HepG2 (cell line): ENCODE results near the gene FBRSL1. TPM values are rescaled to one million over a fixed set of nuclear protein-coding genes. Genes with fewer than 3 reads are reported as not detected.

ENCODE experiments used
- ATAC-seq: fragments of 200-7000 bp; cut with Tn5 transposase; 3 replicates; pipeline ENCODE4 v1.9.1; 2020; ENCODE audit warnings: mild to moderate bottlenecking, moderate library complexity
- BruUV-seq: library from RNA; stranded (reverse); fragments of 400-500 nt; replicated peaks from 2 replicates; lab custom pipeline; 2021; lab: Mats Ljungman, UMichigan
- CTCF ChIA-PET: fragments of 300-600 bp; formaldehyde crosslinking; extraction: SDS; loops from one replicate; lab custom pipeline; 2021; ENCODE audit warnings: low total read pairs, inconsistent platforms, low intra/inter-chr PET ratio; lab: Yijun Ruan, JAX
- POLR2A ChIA-PET: fragments of 350-600 bp; sonication (Branson Sonifier 250); formaldehyde crosslinking; loops from one replicate; lab custom pipeline; 2020; ENCODE audit warnings: antibody characterized with exemption, inconsistent platforms; lab: Yijun Ruan, JAX
- DNase-seq: peaks from one replicate; pipeline ENCODE4 v3.0.0-alpha.2; 2015; ENCODE audit warnings: low spot score
- FAIRE-seq: peaks from 3 replicates; lab custom pipeline; 2011; peaks lifted over from hg19 to GRCh38; lab: Jason Lieb, UNC
- H2AFZ ChIP-seq: one replicate; pipeline ENCODE4 v1.6.1; 2011; ENCODE audit warnings: low read length, inconsistent platforms
- H3K27ac ChIP-seq: fragments of 300-600 bp; 3 replicates; pipeline ENCODE4 v1.8.0; 2011; ENCODE audit warnings: mixed run types, mild to moderate bottlenecking, mixed read lengths, low read length, inconsistent platforms; ENCODE audit not compliant: insufficient read depth; ENCODE audit errors: extremely low read length
- H3K27me3 ChIP-seq, 2 experiments: fragments of 200-600 bp in 1 of 2; 2 replicates in 1 of 2; 3 replicates in 1 of 2; pipeline versions ENCODE4 v1.6.0 to v1.8.0; 2011; ENCODE audit warnings: low read length in 2 of 2, mild to moderate bottlenecking in 2 of 2, moderate library complexity in 2 of 2, inconsistent platforms in 1 of 2; ENCODE audit not compliant: insufficient read depth in 2 of 2, control insufficient read depth in 1 of 2
- H3K36me3 ChIP-seq, 2 experiments: fragments of 200-600 bp in 1 of 2; replicated peaks in 1 of 2; 2 replicates in 1 of 2; 3 replicates in 1 of 2; pipeline versions ENCODE4 v1.5.1 to v1.8.0; 2011; ENCODE audit warnings: low read length in 2 of 2, inconsistent platforms in 1 of 2; ENCODE audit not compliant: insufficient read depth in 2 of 2, control insufficient read depth in 1 of 2
- H3K4me1 ChIP-seq: 2 replicates; pipeline ENCODE4 v1.5.1; 2012; ENCODE audit warnings: low read length, inconsistent platforms; ENCODE audit not compliant: insufficient read depth
- H3K4me2 ChIP-seq: 2 replicates; pipeline ENCODE4 v1.6.0; 2011; ENCODE audit warnings: low read depth, low read length, inconsistent platforms
- H3K4me3 ChIP-seq, 3 experiments: fragments of 200-600 bp in 1 of 3; sonication (generic), shearing (Covaris generic) in 1 of 3; replicated peaks in 1 of 3; 2 replicates each; pipeline ENCODE4 v1.5.1; 2011 to 2016; ENCODE audit warnings: low read length in 3 of 3, inconsistent platforms in 2 of 3, low read depth in 2 of 3, mild to moderate bottlenecking in 2 of 3, control low read depth in 1 of 3, mixed read lengths in 1 of 3; ENCODE audit not compliant: insufficient read depth in 1 of 3
- H3K79me2 ChIP-seq: one replicate; pipeline ENCODE4 v1.6.1; 2011; ENCODE audit warnings: low read length, inconsistent platforms; ENCODE audit not compliant: insufficient read depth
- H3K9ac ChIP-seq: 2 replicates; pipeline ENCODE4 v1.6.0; 2011; ENCODE audit warnings: mild to moderate bottlenecking, low read depth, low read length, inconsistent platforms; ENCODE audit not compliant: insufficient read depth
- H3K9me3 ChIP-seq: 2 replicates; pipeline ENCODE4 v1.5.1; 2012; ENCODE audit warnings: mild to moderate bottlenecking, low read length
- H4K20me1 ChIP-seq: 2 replicates; pipeline ENCODE4 v1.6.0; 2011; ENCODE audit warnings: inconsistent platforms, mild to moderate bottlenecking, low read length, moderate library complexity; ENCODE audit not compliant: insufficient read depth
- GRHL1 ChIP-seq: sonication (generic); formaldehyde crosslinking; conservative IDR thresholded peaks from 2 replicates; pipeline ENCODE4 v1.8.0; 2022; ENCODE audit warnings: missing genetic modification reagents
- HMGA1 ChIP-seq: sonication (generic); formaldehyde crosslinking; conservative IDR thresholded peaks from 2 replicates; pipeline ENCODE4 v1.4.0; 2020; ENCODE audit warnings: missing genetic modification reagents
- MXI1 ChIP-seq: IDR thresholded peaks from 3 replicates; pipeline ENCODE4 v1.6.1; 2012; ENCODE audit warnings: low read depth, low read length, inconsistent platforms, borderline replicate concordance
- NONO ChIP-seq, 2 experiments: fragments of 450-650 bp in 1 of 2; sonication (generic) in 1 of 2; formaldehyde crosslinking in 1 of 2; IDR thresholded peaks in 1 of 2; conservative IDR thresholded peaks in 1 of 2; 2 replicates each; pipeline versions ENCODE4 v1.6.1 to v1.8.0; 2017 to 2022; ENCODE audit warnings: mild to moderate bottlenecking in 1 of 2, missing genetic modification reagents in 1 of 2, moderate library complexity in 1 of 2
- TRAFD1 ChIP-seq: sonication (generic); formaldehyde crosslinking; IDR thresholded peaks from 2 replicates; pipeline ENCODE4 v1.5.1; 2020; ENCODE audit warnings: missing genetic modification reagents, mild to moderate bottlenecking, borderline replicate concordance
- ZNF121 ChIP-seq: sonication (generic); formaldehyde crosslinking; IDR thresholded peaks from 2 replicates; pipeline ENCODE4 v1.5.0; 2020; ENCODE audit warnings: mild to moderate bottlenecking, missing genetic modification reagents
- ZNF232 ChIP-seq: sonication (generic); formaldehyde crosslinking; IDR thresholded peaks from 2 replicates; pipeline ENCODE4 v1.4.0; 2020; ENCODE audit warnings: missing genetic modification reagents, borderline replicate concordance
- ZNF451 ChIP-seq: sonication (generic); formaldehyde crosslinking; IDR thresholded peaks from 2 replicates; pipeline ENCODE4 v1.5.0; 2020; ENCODE audit warnings: mild to moderate bottlenecking, missing genetic modification reagents
- WGBS: methylation state at CpG from one replicate; pipeline ENCODE4 v1.1.6; 2017; ENCODE audit warnings: low lambda C conversion rate; 5-methylcytosine and 5-hydroxymethylcytosine counted together
- in situ Hi-C: cut with HindIII; loops from 2 replicates; pipeline ENCODE4 v1.10.0; 2017; ENCODE audit warnings: low pct_unique_long_range_greater_than_20kb; ENCODE audit not compliant: extremely low pct_ligation_motif_present
- intact Hi-C: fragments of 100-400 bp; cut with micrococcal nuclease; formaldehyde crosslinking; loops from one replicate; pipeline ENCODE4 v1.10.0; 2022; ENCODE audit not compliant: unreplicated experiment
- polyA plus RNA-seq, 8 experiments: library from polyadenylated mRNA; depleted of rRNA in 3 of 8; stranded (reverse) in 7 of 8; unstranded in 1 of 8; fragments of >200 nt; fragmentation: Illumina TruSeq in 4 of 8; extraction: Trizol in 4 of 8; gene quantifications; 2 replicates each; pipeline versions ENCODE4 v1.2.1 to v1.2.3, GENCODE V29; 2011 to 2016; ENCODE audit warnings: low read depth in 4 of 8, missing spikeins in 1 of 8, mixed read lengths in 1 of 8; ENCODE audit not compliant: insufficient read depth in 1 of 8
- total RNA-seq, 5 experiments: library from RNA; depleted of rRNA; stranded (reverse); fragments of >200 nt; fragmentation: Illumina TruSeq; extraction: Trizol; gene quantifications; 2 replicates each; pipeline ENCODE4 v1.2.3, GENCODE V29; 2016; ENCODE audit warnings: low read depth in 1 of 5

The FBRSL1 gene
- total and polyA plus RNA-seq, 2 of the 13 experiments (the other 11 are each of a cell fraction or from before 2014, with no cell fraction given) = 3.6 to 7.9 TPM

- TF ChIP-seq TRAFD1 = no peak
- TF ChIP-seq HMGA1 = no peak
- TF ChIP-seq ZNF451 (CRISPR knock-in tag) = no peak
- TF ChIP-seq NONO (IDR thresholded peaks at IDR 0.05) = no peak
- TF ChIP-seq NONO (CRISPR knock-in tag; conservative IDR thresholded peaks at IDR 0.05) = no peak
- TF ChIP-seq ZNF121 (CRISPR knock-in tag) = no peak
Observed at GRCh38 chr12:132530447-132530846, 40.5 kb downstream of the FBRSL1 start (continued).

- ATAC-seq (no peak), DNase-seq (no peak), FAIRE-seq (no peak)
- in situ Hi-C loops = no loop called here
- Histone ChIP-seq H3K4me1 (no peaks in the 10 kb centered on the region), H3K9ac (no peak overlapping the region), H4K20me1 (no peaks in the 10 kb centered on the region), H3K27me3 (no peaks in the 10 kb centered on the region), H3K36me3 (peaks cover 0 to 1% of the 10 kb centered on the region in 2 experiments; a peak in 1 of 5 replicates), H3K79me2 (no peaks in the 10 kb centered on the region), H2AFZ (no peak overlapping the region), H3K4me3 (no peak overlapping the region), H3K9me3 (peaks cover 20% of the 10 kb centered on the region), H3K27ac (no peak overlapping the region), H3K4me2 (no peak overlapping the region)
- ChIA-PET CTCF (no interaction called here), POLR2A (no interaction called here)
- BruUV-seq = no TSS peak
- WGBS = 100% methylated on average over 1 of the region's 7 CpGs
- intact Hi-C loops = no loop called here
- TF ChIP-seq MXI1 = no peak
- TF ChIP-seq GRHL1 (CRISPR knock-in tag) = no peak
- no peak for TF ChIP-seq ZNF232 (CRISPR knock-in tag)
Observed at GRCh38 chr12:132530851-132531250, 40.9 kb downstream of the FBRSL1 start.
